OCI-LY1 (cell line): Measurements from ENCODE around the gene TUBE1.

ENCODE experiments used
- CTCF ChIP-seq: fragments of 200-600 bp; sonication (generic), shearing (Covaris generic); IDR thresholded peaks from 2 replicates; pipeline ENCODE4 v1.5.1; 2017; ENCODE audit warnings: mild to moderate bottlenecking, antibody characterized with exemption, low read length, moderate library complexity, mixed read lengths
- EZH2 ChIP-seq: fragments of 200-600 bp; sonication (generic), shearing (Covaris generic); IDR thresholded peaks from 2 replicates; pipeline ENCODE4 v1.8.0; 2017; ENCODE audit warnings: borderline replicate concordance, mixed run types, mild to moderate bottlenecking, antibody characterized with exemption, low read length, moderate library complexity, mixed read lengths

DNA sequence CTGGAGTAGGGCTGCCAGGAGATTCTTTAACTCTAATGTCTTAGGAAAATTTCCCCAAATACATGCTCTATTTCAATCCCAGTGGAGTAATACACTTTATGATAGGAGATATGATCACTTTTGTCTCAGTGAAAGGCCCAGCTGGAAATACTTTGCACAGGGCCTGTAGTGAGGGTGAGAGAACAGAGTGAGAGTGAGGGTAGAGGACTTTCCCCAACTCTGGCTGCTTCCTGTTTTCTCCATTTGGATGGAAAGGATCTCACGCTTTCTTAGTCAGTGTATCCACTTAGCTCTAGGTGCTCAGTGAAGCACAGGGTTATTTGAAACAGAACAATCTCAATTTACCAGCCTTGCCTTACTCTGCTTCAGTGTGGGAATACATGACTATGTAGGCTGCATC lies 36.7 kb upstream of the TUBE1 start:
- TF ChIP-seq CTCF (no peak), EZH2 (no peak)
